Esophagus squamous epithelium (tissue), 5 donors: Measurements from ENCODE around the gene SNPH. TPM values are rescaled to one million over a fixed set of nuclear protein-coding genes. Genes with fewer than 3 reads are reported as not detected.

ENCODE experiments used
- DNase-seq: peaks from one replicate; lab custom pipeline; 2025; lab: John Stamatoyannopoulos, UW
- H3K27ac ChIP-seq, 4 donors: fragments of 200-600 bp; sonication (generic); one replicate each; pipeline ENCODE4 v1.5.1; 2016 to 2019; ENCODE audit warnings: mild to moderate bottlenecking in 1 of 4
- H3K27me3 ChIP-seq, 4 donors: fragments of 200-600 bp; sonication (generic); 1 replicate in 3 of 4; 2 replicates in 1 of 4; pipeline versions ENCODE4 v1.5.1 to v1.6.0; 2017 to 2021; ENCODE audit warnings: antibody characterized with exemption in 1 of 4
- H3K36me3 ChIP-seq, 3 donors: fragments of 200-600 bp; sonication (generic); one replicate each; pipeline ENCODE4 v1.5.1; 2016 to 2019
- H3K4me1 ChIP-seq, 3 donors: fragments of 200-600 bp; sonication (generic); one replicate each; pipeline ENCODE4 v1.5.1; 2017 to 2019
- H3K4me3 ChIP-seq, 4 donors: fragments of 200-600 bp; sonication (generic); 1 replicate in 3 of 4; 2 replicates in 1 of 4; pipeline ENCODE4 v1.5.1; 2016 to 2019; ENCODE audit warnings: mild to moderate bottlenecking in 2 of 4, moderate library complexity in 1 of 4
- H3K9me3 ChIP-seq, 3 donors: fragments of 200-600 bp; sonication (generic); one replicate each; pipeline ENCODE4 v1.5.1; 2016 to 2019
- POLR2A ChIP-seq, 4 donors: fragments of 450-650 bp; IDR thresholded peaks; one replicate each; pipeline ENCODE4 v1.6.1; 2017; ENCODE audit warnings: antibody characterized with exemption in 4 of 4, mild to moderate bottlenecking in 4 of 4, moderate library complexity in 3 of 4
- WGBS, 2 donors: methylation state at CpG; one replicate each; pipeline ENCODE4 v1.1.5; 2018; 5-methylcytosine and 5-hydroxymethylcytosine counted together
- intact Hi-C: fragments of 100-400 bp; cut with DNase I; formaldehyde crosslinking; loops from one replicate; pipeline ENCODE4 v1.15.0; 2022
- total RNA-seq, 4 donors: library from RNA; depleted of rRNA; stranded (reverse); fragments of >200 nt; gene quantifications; one replicate each; pipeline ENCODE4 v1.1.0, GENCODE V29; 2016
- TF ChIP-seq, protein P1 (sequence below), 6 experiments: fragments of 450-650 bp in 4 of 6; fragments of 200-600 bp in 2 of 6; sonication (generic) in 2 of 6; IDR thresholded peaks; one replicate each; pipeline ENCODE4 v1.5.1; 2016 to 2019; ENCODE audit warnings: antibody characterized with exemption in 6 of 6, mild to moderate bottlenecking in 4 of 6, moderate library complexity in 4 of 6
- donor health status: DM: yes; HTN: yes; CAD: no.

The SNPH gene
- total RNA-seq, 4 donors from 2014 or later = 0.83 to 2.5 (median 1.5) TPM

DNA sequence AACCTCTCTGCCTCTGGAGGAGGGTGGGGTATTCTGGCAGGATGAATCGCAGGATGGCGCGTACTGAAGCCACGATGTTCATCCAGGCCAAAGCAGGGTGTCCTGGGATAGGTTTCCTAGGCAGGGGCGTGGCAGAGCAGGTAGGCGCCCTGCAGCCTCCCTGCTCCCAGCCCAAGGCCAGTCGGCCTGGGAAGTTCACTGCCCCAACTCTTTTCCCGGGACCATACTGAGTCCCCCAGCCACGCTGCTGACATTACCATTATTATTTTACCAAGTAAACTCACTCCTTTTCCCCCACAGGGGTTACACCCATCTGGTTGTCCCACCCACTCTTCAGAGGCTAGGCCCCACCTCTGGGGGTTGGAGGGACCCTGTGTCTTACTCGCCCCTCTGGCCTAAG is 41.1 kb downstream of the SNPH start:
- TF ChIP-seq POLR2A (IDR thresholded peaks at IDR 0.05) = no peak
- TF ChIP-seq, protein P1, sequence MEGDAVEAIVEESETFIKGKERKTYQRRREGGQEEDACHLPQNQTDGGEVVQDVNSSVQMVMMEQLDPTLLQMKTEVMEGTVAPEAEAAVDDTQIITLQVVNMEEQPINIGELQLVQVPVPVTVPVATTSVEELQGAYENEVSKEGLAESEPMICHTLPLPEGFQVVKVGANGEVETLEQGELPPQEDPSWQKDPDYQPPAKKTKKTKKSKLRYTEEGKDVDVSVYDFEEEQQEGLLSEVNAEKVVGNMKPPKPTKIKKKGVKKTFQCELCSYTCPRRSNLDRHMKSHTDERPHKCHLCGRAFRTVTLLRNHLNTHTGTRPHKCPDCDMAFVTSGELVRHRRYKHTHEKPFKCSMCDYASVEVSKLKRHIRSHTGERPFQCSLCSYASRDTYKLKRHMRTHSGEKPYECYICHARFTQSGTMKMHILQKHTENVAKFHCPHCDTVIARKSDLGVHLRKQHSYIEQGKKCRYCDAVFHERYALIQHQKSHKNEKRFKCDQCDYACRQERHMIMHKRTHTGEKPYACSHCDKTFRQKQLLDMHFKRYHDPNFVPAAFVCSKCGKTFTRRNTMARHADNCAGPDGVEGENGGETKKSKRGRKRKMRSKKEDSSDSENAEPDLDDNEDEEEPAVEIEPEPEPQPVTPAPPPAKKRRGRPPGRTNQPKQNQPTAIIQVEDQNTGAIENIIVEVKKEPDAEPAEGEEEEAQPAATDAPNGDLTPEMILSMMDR (IDR thresholded peaks at IDR 0.05) = no peak

GRCh38 chr20:1307571-1307971 is 41.5 kb downstream of the SNPH start:
- no peaks in the 10 kb centered on the region for H3K9me3 ChIP-seq
- no peak for DNase-seq
- no peaks in the 10 kb centered on the region for H3K27me3 ChIP-seq
- 79 to 92% methylated on average over 6 to 9 of the region's 13 CpGs for WGBS, 2 donors
- intact Hi-C loops = no loop called here
- TF ChIP-seq, protein P1 (IDR thresholded peaks at IDR 0.05) = no peak
- no peak for TF ChIP-seq POLR2A (IDR thresholded peaks at IDR 0.05)
- H3K4me3 ChIP-seq = no peak overlapping the region
- H3K27ac ChIP-seq = no peak overlapping the region
- H3K4me1 ChIP-seq = no peaks in the 10 kb centered on the region
- H3K36me3 ChIP-seq = peaks cover 0 to 58% (median 0%) of the 10 kb centered on the region in 3 donors

More for the DNA sequence above, 41.1 kb downstream of the SNPH start:
- H3K9me3 ChIP-seq = no peaks in the 10 kb centered on the region
- intact Hi-C loops = no loop called here
- no peaks in the 10 kb centered on the region for H3K4me1 ChIP-seq
- no peaks in the 10 kb centered on the region for H3K27me3 ChIP-seq
- no peak for DNase-seq
- peaks cover 0 to 54% (median 0%) of the 10 kb centered on the region in 3 donors for H3K36me3 ChIP-seq
- H3K27ac ChIP-seq = no peak overlapping the region
- WGBS, 2 donors = 80 to 87% methylated on average over 6 to 10 of the region's 10 CpGs
- H3K4me3 ChIP-seq = no peak overlapping the region

- Histone ChIP-seq H3K27ac (no peak overlapping the region), H3K4me1 (peaks cover 0 to 3% (median 1%) of the 10 kb centered on the region in 3 donors), H3K9me3 (no peaks in the 10 kb centered on the region), H3K36me3 (peaks cover 0 to 65% (median 0%) of the 10 kb centered on the region in 3 donors), H3K27me3 (no peaks in the 10 kb centered on the region), H3K4me3 (no peak overlapping the region)
- intact Hi-C loops = no loop called here
- TF ChIP-seq, protein P1 (IDR thresholded peaks at IDR 0.05) = no peak
- TF ChIP-seq POLR2A (IDR thresholded peaks at IDR 0.05) = no peak
- WGBS, 2 donors = 90 to 95% methylated on average over 4 to 7 of the region's 13 CpGs
- DNase-seq = no peak
Measured at GRCh38 chr20:1308067-1308701, 42.1 kb downstream of the SNPH start.

DNA sequence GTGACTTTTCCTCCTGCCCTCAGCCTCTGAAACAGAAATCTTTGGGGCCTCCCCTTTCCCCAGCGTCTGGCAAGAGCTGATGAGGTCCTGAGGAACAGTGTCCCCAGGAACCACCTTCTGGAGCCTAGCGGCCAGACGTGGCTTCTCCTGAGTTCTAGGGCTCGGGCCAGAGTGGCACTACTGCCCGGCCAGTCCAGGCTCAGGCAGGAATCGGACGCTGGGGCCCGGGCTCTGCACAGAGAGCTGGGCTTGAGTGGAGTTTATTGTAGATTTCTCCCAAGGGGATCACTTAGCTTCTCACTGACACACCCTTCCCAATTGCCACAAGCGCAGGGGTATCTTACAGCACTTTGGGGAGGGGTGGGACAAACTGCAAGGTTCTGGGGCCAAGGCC is 42.6 kb downstream of the SNPH start:
- no peak for DNase-seq
- H3K4me1 ChIP-seq = peaks cover 0 to 8% (median 5%) of the 10 kb centered on the region in 3 donors
- H3K27ac ChIP-seq = no peak overlapping the region
- H3K36me3 ChIP-seq = peaks cover 0 to 66% (median 0%) of the 10 kb centered on the region in 3 donors
- no peak overlapping the region for H3K4me3 ChIP-seq
- no peaks in the 10 kb centered on the region for H3K9me3 ChIP-seq
- H3K27me3 ChIP-seq = no peaks in the 10 kb centered on the region
- 90% methylated on average over 2 of the region's 9 CpGs; no CpG with 5 or more reads in 1 of the 2 donors for WGBS, 2 donors
- intact Hi-C loops = no loop called here
- no peak for TF ChIP-seq POLR2A (IDR thresholded peaks at IDR 0.05)
- TF ChIP-seq, protein P1 (IDR thresholded peaks at IDR 0.05) = no peak

GRCh38 chr20:1309439-1309847 is 43.3 kb downstream of the SNPH start:
- DNase-seq = no peak
- peaks cover 0 to 66% (median 0%) of the 10 kb centered on the region in 3 donors for H3K36me3 ChIP-seq
- peaks cover 0 to 12% (median 7%) of the 10 kb centered on the region in 3 donors for H3K4me1 ChIP-seq
- WGBS, 2 donors = 80 to 100% methylated on average over 2 to 10 of the region's 12 CpGs
- intact Hi-C loops = no loop called here
- H3K27me3 ChIP-seq = no peaks in the 10 kb centered on the region
- no peak overlapping the region for H3K27ac ChIP-seq
- TF ChIP-seq, protein P1 (IDR thresholded peaks at IDR 0.05) = no peak
- no peak for TF ChIP-seq POLR2A (IDR thresholded peaks at IDR 0.05)
- no peaks in the 10 kb centered on the region for H3K9me3 ChIP-seq
- no peak overlapping the region for H3K4me3 ChIP-seq
